ENCODE results near the gene C1QL2.
A peak's percentile ranks its signal among the peaks of the same experiment; 100 is the strongest.

C1QL2 gene

GRCh38 chr2:119109866-119110265, 48.7 kb downstream of the C1QL2 start:
- Histone ChIP-seq H3K27ac (no peak overlapping the region), H3K4me3 (ENCODE audit: low read depth, low read length) (no peak overlapping the region), H3K27me3 (replicated peaks) (no peaks in the 10 kb centered on the region), H3K36me3 (replicated peaks) (no peaks in the 10 kb centered on the region)
- TF ChIP-seq CTCF (IDR thresholded peaks at IDR 0.05; ENCODE audit: low read depth, low read length, missing control alignments), result no peak
- in situ Hi-C loops (cut with HindIII; ENCODE audit: low pct_ligation_motif_present, low sequenced_read_pairs), result no loop called here
- no peak for DNase-seq

GRCh38 chr2:119108186-119108585, 50.4 kb downstream of the C1QL2 start:
- Histone ChIP-seq H3K36me3 (replicated peaks) (no peaks in the 10 kb centered on the region), H3K27me3 (replicated peaks) (no peaks in the 10 kb centered on the region), H3K27ac (no peak overlapping the region), H3K4me3 (ENCODE audit: low read depth, low read length) (no peak overlapping the region)
- in situ Hi-C loops (cut with HindIII; ENCODE audit: low pct_ligation_motif_present, low sequenced_read_pairs), result no loop called here
- DNase-seq, result no peak
- TF ChIP-seq CTCF (IDR thresholded peaks at IDR 0.05; ENCODE audit: low read depth, low read length, missing control alignments), result no peak

- DNase-seq, result peak; percentile 19
- no peak for TF ChIP-seq CTCF (IDR thresholded peaks at IDR 0.05; ENCODE audit: low read depth, low read length, missing control alignments)
These were observed 52.2 kb downstream of the C1QL2 start for GRCh38 chr2:119106301-119106897.

More at GRCh38 chr2:119106301-119106897, 52.2 kb downstream of the C1QL2 start:
- H3K27ac ChIP-seq, result no peak overlapping the region
- H3K36me3 ChIP-seq (replicated peaks), result no peaks in the 10 kb centered on the region
- in situ Hi-C loops (cut with HindIII; ENCODE audit: low pct_ligation_motif_present, low sequenced_read_pairs), result no loop called here
- H3K4me3 ChIP-seq (ENCODE audit: low read depth, low read length), result no peak overlapping the region
- H3K27me3 ChIP-seq (replicated peaks), result no peaks in the 10 kb centered on the region
